Activated naive CD8-positive, alpha-beta T cell treated with anti-CD3 and anti-CD28 coated beads for 36 hours (primary cell): Measurements from ENCODE around the gene RCE1. TPM values are rescaled to one million over a fixed set of nuclear protein-coding genes. Genes with fewer than 3 reads are reported as not detected.
A peak's percentile ranks its signal among the peaks of the same experiment; 100 is the strongest.

Source experiments
- DNase-seq: peaks from one replicate; pipeline ENCODE4 v3.0.0; 2021
- H3K27ac Mint-ChIP-seq: one replicate; pipeline ENCODE4 v1.8.0; 2022; ENCODE audit warnings: mild to moderate bottlenecking, moderate library complexity, mixed read lengths
- H3K27me3 Mint-ChIP-seq: one replicate; pipeline ENCODE4 v1.8.0; 2022; ENCODE audit warnings: mild to moderate bottlenecking, mixed read lengths
- H3K36me3 Mint-ChIP-seq: one replicate; pipeline ENCODE4 v1.8.0; 2021; ENCODE audit warnings: mild to moderate bottlenecking, mixed read lengths
- H3K4me1 Mint-ChIP-seq: one replicate; pipeline ENCODE4 v1.8.0; 2021; ENCODE audit warnings: mixed read lengths
- H3K4me3 Mint-ChIP-seq: one replicate; pipeline ENCODE4 v1.8.0; 2022; ENCODE audit warnings: mild to moderate bottlenecking, moderate library complexity, mixed read lengths
- H3K9me3 Mint-ChIP-seq: one replicate; pipeline ENCODE4 v1.8.0; 2022; ENCODE audit warnings: mixed read lengths
- total RNA-seq, 2 experiments: library from RNA; stranded (reverse); gene quantifications; one replicate each; pipeline ENCODE4 v1.2.3, GENCODE V29; 2021

RCE1 gene
- total RNA-seq, 2 experiments from 2014 or later = 26.8 to 31.1 TPM

GRCh38 chr11:66850588-66851238 is 7.5 kb downstream of the RCE1 start:
- no peaks in the 10 kb centered on the region for H3K27me3 Mint-ChIP-seq
- no peaks in the 10 kb centered on the region for H3K36me3 Mint-ChIP-seq
- no peak overlapping the region for H3K4me3 Mint-ChIP-seq
- no peak overlapping the region for H3K27ac Mint-ChIP-seq
- H3K9me3 Mint-ChIP-seq = no peaks in the 10 kb centered on the region
- DNase-seq = no peak
- peaks cover 5% of the 10 kb centered on the region for H3K4me1 Mint-ChIP-seq

- Mint-ChIP-seq H3K9me3 (no peaks in the 10 kb centered on the region), H3K36me3 (no peaks in the 10 kb centered on the region), H3K27ac (no peak overlapping the region), H3K4me1 (peaks cover 5% of the 10 kb centered on the region), H3K4me3 (no peak overlapping the region), H3K27me3 (no peaks in the 10 kb centered on the region)
- DNase-seq = no peak
Measured at GRCh38 chr11:66851239-66851596, 8.0 kb downstream of the RCE1 start.

- Mint-ChIP-seq H3K9me3 (no peaks in the 10 kb centered on the region), H3K27ac (peak overlapping the region; percentile 6), H3K36me3 (peaks cover 2% of the 10 kb centered on the region), H3K27me3 (no peaks in the 10 kb centered on the region), H3K4me1 (peaks cover 5% of the 10 kb centered on the region), H3K4me3 (no peak overlapping the region)
- no peak for DNase-seq
Measured at GRCh38 chr11:66851698-66852465, 8.6 kb downstream of the RCE1 start.

- no peaks in the 10 kb centered on the region for H3K9me3 Mint-ChIP-seq
- H3K27ac Mint-ChIP-seq = no peak overlapping the region
- DNase-seq = no peak
- no peaks in the 10 kb centered on the region for H3K27me3 Mint-ChIP-seq
- H3K36me3 Mint-ChIP-seq = peaks cover 2% of the 10 kb centered on the region
- H3K4me3 Mint-ChIP-seq = no peak overlapping the region
- H3K4me1 Mint-ChIP-seq = peaks cover 5% of the 10 kb centered on the region
Measured at GRCh38 chr11:66852466-66853241, 9.4 kb downstream of the RCE1 start.

DNA sequence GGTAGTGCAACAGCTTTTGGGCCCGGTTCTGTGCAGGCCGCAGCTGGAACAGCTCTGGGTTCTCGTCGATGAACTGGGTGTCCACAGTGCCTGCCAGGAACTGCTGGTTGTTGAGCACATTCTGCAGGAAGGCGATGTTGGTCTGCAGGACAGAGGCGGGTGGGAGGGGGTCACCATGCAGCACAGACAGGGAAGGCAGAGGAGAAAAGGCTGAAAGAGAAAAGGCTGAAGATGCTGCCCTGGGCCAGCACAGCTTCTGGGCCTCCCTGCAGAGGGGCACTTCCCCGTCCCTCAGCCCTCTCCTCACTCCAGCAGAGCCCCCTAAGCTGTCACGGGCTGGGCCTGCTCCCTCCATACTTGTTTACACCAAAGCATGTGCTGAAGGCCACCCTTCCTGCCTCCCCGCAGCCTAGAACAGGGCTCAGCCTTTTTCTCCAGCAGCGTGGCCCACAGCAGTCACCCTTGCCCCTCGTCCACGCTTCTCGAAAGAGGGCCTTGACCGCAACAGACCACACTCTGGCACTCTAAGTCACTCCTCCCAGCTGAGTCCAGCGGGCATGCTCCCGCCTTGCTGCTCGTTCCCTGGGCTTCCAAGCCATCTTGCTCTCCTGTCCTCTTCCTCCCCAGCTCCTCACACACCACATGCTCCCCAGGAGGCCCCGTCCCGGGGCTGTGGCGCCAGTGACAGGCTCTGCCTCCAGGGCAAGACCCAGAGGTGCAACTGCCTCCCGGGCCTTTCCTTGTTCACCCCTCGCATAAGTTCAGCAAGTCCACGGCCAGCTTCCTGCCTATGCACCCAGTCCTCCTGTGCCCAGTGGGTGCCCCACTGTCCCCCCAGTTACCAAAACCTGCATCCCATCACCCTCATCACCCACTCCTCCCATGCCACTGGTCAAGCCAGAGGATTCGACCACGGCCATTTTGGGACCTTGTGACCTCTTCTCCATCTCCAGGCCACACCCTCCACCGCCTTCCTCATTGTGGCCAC is 10.3 kb downstream of the RCE1 start:
- Mint-ChIP-seq H3K36me3 (peaks cover 2% of the 10 kb centered on the region), H3K27me3 (no peaks in the 10 kb centered on the region), H3K4me1 (peaks cover 5% of the 10 kb centered on the region), H3K27ac (no peak overlapping the region), H3K9me3 (no peaks in the 10 kb centered on the region), H3K4me3 (no peak overlapping the region)
- no peak for DNase-seq

DNA sequence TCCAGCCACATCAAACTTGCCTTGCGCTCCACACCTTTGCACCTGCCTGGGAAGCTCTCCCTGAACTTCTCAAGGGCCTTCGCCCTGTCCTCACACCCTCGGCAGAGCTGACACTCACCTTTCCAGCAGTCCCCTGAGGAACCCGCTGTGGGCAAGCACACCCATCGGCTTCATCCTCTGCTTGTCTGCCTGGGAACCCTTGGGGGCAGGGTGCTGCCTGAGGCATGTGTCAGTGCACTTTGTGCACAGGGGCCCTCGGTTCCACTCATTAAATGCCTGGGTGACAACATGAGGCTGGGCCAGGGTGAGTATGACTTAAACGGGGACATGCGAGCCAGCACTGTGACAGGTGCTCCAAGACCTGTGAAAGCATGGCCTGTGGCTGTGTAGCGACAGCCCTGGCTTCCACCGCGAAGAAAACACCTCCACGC is 11.0 kb downstream of the RCE1 start:
- H3K36me3 Mint-ChIP-seq = peaks cover 2% of the 10 kb centered on the region
- DNase-seq = no peak
- H3K27me3 Mint-ChIP-seq = no peaks in the 10 kb centered on the region
- H3K9me3 Mint-ChIP-seq = no peaks in the 10 kb centered on the region
- no peak overlapping the region for H3K27ac Mint-ChIP-seq
- H3K4me3 Mint-ChIP-seq = no peak overlapping the region
- H3K4me1 Mint-ChIP-seq = peaks cover 5% of the 10 kb centered on the region

- peaks cover 5% of the 10 kb centered on the region for H3K4me1 Mint-ChIP-seq
- no peak overlapping the region for H3K27ac Mint-ChIP-seq
- peaks cover 2% of the 10 kb centered on the region for H3K36me3 Mint-ChIP-seq
- no peaks in the 10 kb centered on the region for H3K9me3 Mint-ChIP-seq
- H3K27me3 Mint-ChIP-seq = no peaks in the 10 kb centered on the region
- H3K4me3 Mint-ChIP-seq = no peak overlapping the region
- no peak for DNase-seq
Measured at GRCh38 chr11:66854729-66855211, 11.5 kb downstream of the RCE1 start.

GRCh38 chr11:66855574-66856495 is 12.6 kb downstream of the RCE1 start:
- Mint-ChIP-seq H3K4me3 (peak overlapping the region; percentile 90), H3K9me3 (no peaks in the 10 kb centered on the region), H3K27ac (peak overlapping the region; percentile 69), H3K27me3 (no peaks in the 10 kb centered on the region), H3K36me3 (peaks cover 2% of the 10 kb centered on the region), H3K4me1 (peaks cover 5% of the 10 kb centered on the region)
- DNase-seq = peak; percentile 91

DNA sequence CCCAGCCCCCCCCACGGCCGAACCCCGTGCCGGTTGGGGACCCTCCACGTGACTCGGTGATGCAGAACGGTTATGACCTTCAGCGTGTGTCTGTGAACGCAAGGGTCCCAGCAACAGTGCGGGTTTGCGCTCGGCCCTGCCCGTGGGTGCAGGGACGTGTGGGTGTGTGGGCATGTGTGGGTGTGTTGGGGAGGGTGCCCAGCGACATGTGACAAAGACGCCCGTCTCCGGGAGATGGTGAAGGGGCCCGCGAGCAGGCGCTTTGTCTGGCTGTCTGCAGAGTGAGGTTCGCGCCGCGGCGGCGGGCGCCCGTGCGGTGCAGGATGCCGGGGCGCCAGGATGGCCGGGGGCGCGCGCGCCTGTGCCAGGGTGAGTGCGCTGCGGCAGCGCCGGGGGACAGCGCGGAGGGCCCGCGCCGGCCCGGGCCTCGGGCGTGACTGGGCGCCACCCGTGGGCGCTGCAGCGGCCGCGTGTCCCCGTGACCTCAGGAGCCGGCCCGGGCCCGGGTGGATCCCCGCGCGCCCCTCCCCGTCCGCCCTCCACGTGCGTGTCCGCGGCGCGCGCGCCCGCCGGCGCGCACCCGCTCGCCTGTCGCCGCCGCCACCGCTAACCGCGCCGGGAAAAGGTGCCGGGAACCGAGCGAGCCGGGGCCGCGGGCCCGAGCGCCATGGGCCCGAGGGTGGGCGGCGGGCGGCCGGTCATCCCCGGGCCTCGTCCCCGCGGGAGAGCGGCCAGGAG is 13.4 kb downstream of the RCE1 start, which contains the start of gene LRFN4:
TSS of gene LRFN4 (plus strand) at position 569 of the 738 bp plus-strand sequence. CDS start 681 bp downstream, outside the sequence.
- Mint-ChIP-seq H3K27ac (peak within 1 kb of the TSS; percentile 94), H3K9me3 (no peaks in the 10 kb centered on the region), H3K36me3 (peaks cover 2% of the 10 kb centered on the region), H3K27me3 (no peaks in the 10 kb centered on the region), H3K4me1 (peaks cover 5% of the 10 kb centered on the region), H3K4me3 (peak within 1 kb of the TSS; percentile 90)
- peak; percentile 69 for DNase-seq

GRCh38 chr11:66857234-66857926 is 14.1 kb downstream of the RCE1 start:
- Mint-ChIP-seq H3K27ac (peak overlapping the region; percentile 82), H3K9me3 (no peaks in the 10 kb centered on the region), H3K27me3 (no peaks in the 10 kb centered on the region), H3K4me3 (peak overlapping the region; percentile 83), H3K4me1 (peaks cover 2% of the 10 kb centered on the region), H3K36me3 (peaks cover 2% of the 10 kb centered on the region)
- DNase-seq = no peak

DNA sequence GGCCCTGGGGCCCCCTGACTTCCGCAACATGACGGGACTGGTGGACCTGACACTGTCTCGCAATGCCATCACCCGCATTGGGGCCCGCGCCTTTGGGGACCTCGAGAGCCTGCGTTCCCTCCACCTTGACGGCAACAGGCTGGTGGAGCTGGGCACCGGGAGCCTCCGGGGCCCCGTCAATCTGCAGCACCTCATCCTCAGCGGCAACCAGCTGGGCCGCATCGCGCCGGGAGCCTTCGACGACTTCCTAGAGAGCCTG is 14.6 kb downstream of the RCE1 start:
- H3K9me3 Mint-ChIP-seq = no peaks in the 10 kb centered on the region
- no peaks in the 10 kb centered on the region for H3K27me3 Mint-ChIP-seq
- H3K36me3 Mint-ChIP-seq = peaks cover 2% of the 10 kb centered on the region
- peaks cover 2% of the 10 kb centered on the region for H3K4me1 Mint-ChIP-seq
- H3K4me3 Mint-ChIP-seq = peak overlapping the region; percentile 83
- DNase-seq = no peak
- no peak overlapping the region for H3K27ac Mint-ChIP-seq

DNA sequence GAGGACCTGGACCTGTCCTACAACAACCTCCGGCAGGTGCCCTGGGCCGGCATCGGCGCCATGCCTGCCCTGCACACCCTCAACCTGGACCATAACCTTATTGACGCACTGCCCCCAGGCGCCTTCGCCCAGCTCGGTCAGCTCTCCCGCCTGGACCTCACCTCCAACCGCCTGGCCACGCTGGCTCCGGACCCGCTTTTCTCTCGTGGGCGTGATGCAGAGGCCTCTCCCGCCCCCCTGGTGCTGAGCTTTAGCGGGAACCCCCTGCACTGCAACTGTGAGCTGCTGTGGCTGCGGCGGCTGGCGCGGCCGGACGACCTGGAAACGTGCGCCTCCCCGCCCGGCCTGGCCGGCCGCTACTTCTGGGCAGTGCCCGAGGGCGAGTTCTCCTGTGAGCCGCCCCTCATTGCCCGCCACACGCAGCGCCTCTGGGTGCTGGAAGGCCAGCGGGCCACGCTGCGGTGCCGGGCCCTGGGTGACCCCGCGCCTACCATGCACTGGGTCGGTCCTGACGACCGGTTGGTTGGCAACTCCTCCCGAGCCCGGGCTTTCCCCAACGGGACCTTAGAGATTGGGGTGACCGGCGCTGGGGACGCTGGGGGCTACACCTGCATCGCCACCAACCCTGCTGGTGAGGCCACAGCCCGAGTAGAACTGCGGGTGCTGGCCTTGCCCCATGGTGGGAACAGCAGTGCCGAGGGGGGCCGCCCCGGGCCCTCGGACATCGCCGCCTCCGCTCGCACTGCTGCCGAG is 15.1 kb downstream of the RCE1 start:
- no peak for DNase-seq
- Mint-ChIP-seq H3K27me3 (no peaks in the 10 kb centered on the region), H3K36me3 (peaks cover 2% of the 10 kb centered on the region), H3K4me3 (peak overlapping the region; percentile 83), H3K27ac (no peak overlapping the region), H3K4me1 (peaks cover 2% of the 10 kb centered on the region), H3K9me3 (no peaks in the 10 kb centered on the region)
